HepG2 (cell line): ENCODE measurements around the gene CCDC74A. TPM values are rescaled to one million over a fixed set of nuclear protein-coding genes. Genes with fewer than 3 reads are reported as not detected.

Experiments used
- ATAC-seq: fragments of 200-7000 bp; cut with Tn5 transposase; 3 replicates; pipeline ENCODE4 v1.9.1; 2020; ENCODE audit warnings: mild to moderate bottlenecking, moderate library complexity
- BruUV-seq: library from RNA; stranded (reverse); fragments of 400-500 nt; replicated peaks from 2 replicates; lab custom pipeline; 2021; lab: Mats Ljungman, UMichigan
- CTCF ChIA-PET: fragments of 300-600 bp; formaldehyde crosslinking; extraction: SDS; loops from one replicate; lab custom pipeline; 2021; ENCODE audit warnings: low total read pairs, inconsistent platforms, low intra/inter-chr PET ratio; lab: Yijun Ruan, JAX
- POLR2A ChIA-PET: fragments of 350-600 bp; sonication (Branson Sonifier 250); formaldehyde crosslinking; loops from one replicate; lab custom pipeline; 2020; ENCODE audit warnings: antibody characterized with exemption, inconsistent platforms; lab: Yijun Ruan, JAX
- DNase-seq: peaks from one replicate; pipeline ENCODE4 v3.0.0-alpha.2; 2015; ENCODE audit warnings: low spot score
- FAIRE-seq: peaks from 3 replicates; lab custom pipeline; 2011; peaks lifted over from hg19 to GRCh38; lab: Jason Lieb, UNC
- H2AFZ ChIP-seq: one replicate; pipeline ENCODE4 v1.6.1; 2011; ENCODE audit warnings: low read length, inconsistent platforms
- H3K27ac ChIP-seq: fragments of 300-600 bp; 3 replicates; pipeline ENCODE4 v1.8.0; 2011; ENCODE audit warnings: mixed run types, mild to moderate bottlenecking, mixed read lengths, low read length, inconsistent platforms; ENCODE audit not compliant: insufficient read depth; ENCODE audit errors: extremely low read length
- H3K27me3 ChIP-seq, 2 experiments: fragments of 200-600 bp in 1 of 2; 2 replicates in 1 of 2; 3 replicates in 1 of 2; pipeline versions ENCODE4 v1.6.0 to v1.8.0; 2011; ENCODE audit warnings: low read length in 2 of 2, mild to moderate bottlenecking in 2 of 2, moderate library complexity in 2 of 2, inconsistent platforms in 1 of 2; ENCODE audit not compliant: insufficient read depth in 2 of 2, control insufficient read depth in 1 of 2
- H3K36me3 ChIP-seq, 2 experiments: fragments of 200-600 bp in 1 of 2; replicated peaks in 1 of 2; 2 replicates in 1 of 2; 3 replicates in 1 of 2; pipeline versions ENCODE4 v1.5.1 to v1.8.0; 2011; ENCODE audit warnings: low read length in 2 of 2, inconsistent platforms in 1 of 2; ENCODE audit not compliant: insufficient read depth in 2 of 2, control insufficient read depth in 1 of 2
- H3K4me1 ChIP-seq: 2 replicates; pipeline ENCODE4 v1.5.1; 2012; ENCODE audit warnings: low read length, inconsistent platforms; ENCODE audit not compliant: insufficient read depth
- H3K4me2 ChIP-seq: 2 replicates; pipeline ENCODE4 v1.6.0; 2011; ENCODE audit warnings: low read depth, low read length, inconsistent platforms
- H3K4me3 ChIP-seq, 3 experiments: fragments of 200-600 bp in 1 of 3; sonication (generic), shearing (Covaris generic) in 1 of 3; replicated peaks in 1 of 3; 2 replicates each; pipeline ENCODE4 v1.5.1; 2011 to 2016; ENCODE audit warnings: low read length in 3 of 3, inconsistent platforms in 2 of 3, low read depth in 2 of 3, mild to moderate bottlenecking in 2 of 3, control low read depth in 1 of 3, mixed read lengths in 1 of 3; ENCODE audit not compliant: insufficient read depth in 1 of 3
- H3K79me2 ChIP-seq: one replicate; pipeline ENCODE4 v1.6.1; 2011; ENCODE audit warnings: low read length, inconsistent platforms; ENCODE audit not compliant: insufficient read depth
- H3K9ac ChIP-seq: 2 replicates; pipeline ENCODE4 v1.6.0; 2011; ENCODE audit warnings: mild to moderate bottlenecking, low read depth, low read length, inconsistent platforms; ENCODE audit not compliant: insufficient read depth
- H3K9me3 ChIP-seq: 2 replicates; pipeline ENCODE4 v1.5.1; 2012; ENCODE audit warnings: mild to moderate bottlenecking, low read length
- H4K20me1 ChIP-seq: 2 replicates; pipeline ENCODE4 v1.6.0; 2011; ENCODE audit warnings: inconsistent platforms, mild to moderate bottlenecking, low read length, moderate library complexity; ENCODE audit not compliant: insufficient read depth
- ATF7 ChIP-seq, 2 experiments: fragments of 450-650 bp in 1 of 2; sonication (generic) in 1 of 2; formaldehyde crosslinking in 1 of 2; IDR thresholded peaks; 2 replicates each; pipeline versions ENCODE4 v1.4.0 to v1.6.1; 2016 to 2020; ENCODE audit warnings: antibody characterized with exemption in 1 of 2, mild to moderate bottlenecking in 1 of 2, missing genetic modification reagents in 1 of 2
- CREB1 ChIP-seq, 2 experiments: fragments of 450-650 bp in 1 of 2; IDR thresholded peaks; 2 replicates each; pipeline ENCODE4 v1.6.1; 2016 to 2017; ENCODE audit warnings: control low read depth in 1 of 2, mild to moderate bottlenecking in 1 of 2, missing compliant biosample characterization in 1 of 2, missing genetic modification characterization in 1 of 2
- CTCF ChIP-seq: sonication (generic); formaldehyde crosslinking; IDR thresholded peaks from 2 replicates; pipeline ENCODE4 v1.5.0; 2020; ENCODE audit warnings: mild to moderate bottlenecking, missing genetic modification reagents, moderate library complexity
- HNF4G ChIP-seq, 2 experiments: sonication (generic) in 1 of 2; formaldehyde crosslinking in 1 of 2; IDR thresholded peaks; 2 replicates each; pipeline versions ENCODE4 v1.4.0 to v1.6.1; 2011 to 2020; ENCODE audit warnings: borderline replicate concordance in 2 of 2, low read depth in 2 of 2, mild to moderate bottlenecking in 2 of 2, low read length in 1 of 2, missing genetic modification reagents in 1 of 2, moderate library complexity in 1 of 2
- WGBS: methylation state at CpG from one replicate; pipeline ENCODE4 v1.1.6; 2017; ENCODE audit warnings: low lambda C conversion rate; 5-methylcytosine and 5-hydroxymethylcytosine counted together
- in situ Hi-C: cut with HindIII; loops from 2 replicates; pipeline ENCODE4 v1.10.0; 2017; ENCODE audit warnings: low pct_unique_long_range_greater_than_20kb; ENCODE audit not compliant: extremely low pct_ligation_motif_present
- intact Hi-C: fragments of 100-400 bp; cut with micrococcal nuclease; formaldehyde crosslinking; loops from one replicate; pipeline ENCODE4 v1.10.0; 2022; ENCODE audit not compliant: unreplicated experiment
- microRNA-seq: library from miRNA; unstranded; fragments of <30 nt; microRNA quantifications from one replicate; pipeline ENCODE4, GENCODE V29; 2020
- polyA plus RNA-seq, 8 experiments: library from polyadenylated mRNA; depleted of rRNA in 3 of 8; stranded (reverse) in 7 of 8; unstranded in 1 of 8; fragments of >200 nt; fragmentation: Illumina TruSeq in 4 of 8; extraction: Trizol in 4 of 8; gene quantifications; 2 replicates each; pipeline versions ENCODE4 v1.2.1 to v1.2.3, GENCODE V29; 2011 to 2016; ENCODE audit warnings: low read depth in 4 of 8, missing spikeins in 1 of 8, mixed read lengths in 1 of 8; ENCODE audit not compliant: insufficient read depth in 1 of 8
- total RNA-seq, 5 experiments: library from RNA; depleted of rRNA; stranded (reverse); fragments of >200 nt; fragmentation: Illumina TruSeq; extraction: Trizol; gene quantifications; 2 replicates each; pipeline ENCODE4 v1.2.3, GENCODE V29; 2016; ENCODE audit warnings: low read depth in 1 of 5
- TF ChIP-seq, protein P1 (sequence below): IDR thresholded peaks from 2 replicates; pipeline ENCODE4 v1.4.0; 2020; ENCODE audit warnings: mild to moderate bottlenecking, missing genetic modification reagents

The CCDC74A gene
- total and polyA plus RNA-seq, 2 of the 13 experiments (the other 11 are each of a cell fraction or from before 2014, with no cell fraction given): 0.15 to 0.17 TPM

DNA sequence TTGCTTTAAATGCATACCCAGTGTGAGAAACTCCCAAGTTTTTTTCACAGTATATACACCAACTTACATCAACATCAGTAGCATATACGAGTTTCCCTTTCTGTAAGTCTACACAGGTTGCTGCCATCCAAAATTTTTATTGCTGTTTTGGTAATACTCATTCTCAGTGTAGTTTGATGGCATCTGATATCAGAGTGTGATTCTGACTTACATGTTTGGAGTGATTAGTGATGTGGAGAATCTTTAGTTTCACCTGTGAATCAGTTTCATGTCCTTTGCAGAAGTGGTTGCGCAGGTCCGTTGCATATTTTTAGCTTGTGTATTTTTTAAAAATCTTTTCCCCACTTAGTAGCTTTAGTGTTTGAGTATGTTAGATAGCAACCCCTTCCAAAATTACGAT lies 50.1 kb downstream of the CCDC74A start (continued):
- TF ChIP-seq HNF4G (IDR thresholded peaks at IDR 0.05; ENCODE audit: borderline replicate concordance, low read depth, low read length) (no peak), HNF4G (CRISPR knock-in tag; IDR thresholded peaks at IDR 0.05; ENCODE audit: borderline replicate concordance, low read depth) (no peak)

GRCh38 chr2:131580187-131580586 lies 52.5 kb downstream of the CCDC74A start:
- FAIRE-seq: no peak
- BruUV-seq: no TSS peak
- CTCF ChIA-PET: no interaction called here
- TF ChIP-seq CREB1 (IDR thresholded peaks at IDR 0.05) (peak; percentile 77), CREB1 (CRISPR knock-in tag; IDR thresholded peaks at IDR 0.05) (no peak), ATF7 (IDR thresholded peaks at IDR 0.05) (no peak), ATF7 (CRISPR knock-in tag; IDR thresholded peaks at IDR 0.05) (no peak), CTCF (CRISPR knock-in tag) (no peak)
- TF ChIP-seq, protein P1, sequence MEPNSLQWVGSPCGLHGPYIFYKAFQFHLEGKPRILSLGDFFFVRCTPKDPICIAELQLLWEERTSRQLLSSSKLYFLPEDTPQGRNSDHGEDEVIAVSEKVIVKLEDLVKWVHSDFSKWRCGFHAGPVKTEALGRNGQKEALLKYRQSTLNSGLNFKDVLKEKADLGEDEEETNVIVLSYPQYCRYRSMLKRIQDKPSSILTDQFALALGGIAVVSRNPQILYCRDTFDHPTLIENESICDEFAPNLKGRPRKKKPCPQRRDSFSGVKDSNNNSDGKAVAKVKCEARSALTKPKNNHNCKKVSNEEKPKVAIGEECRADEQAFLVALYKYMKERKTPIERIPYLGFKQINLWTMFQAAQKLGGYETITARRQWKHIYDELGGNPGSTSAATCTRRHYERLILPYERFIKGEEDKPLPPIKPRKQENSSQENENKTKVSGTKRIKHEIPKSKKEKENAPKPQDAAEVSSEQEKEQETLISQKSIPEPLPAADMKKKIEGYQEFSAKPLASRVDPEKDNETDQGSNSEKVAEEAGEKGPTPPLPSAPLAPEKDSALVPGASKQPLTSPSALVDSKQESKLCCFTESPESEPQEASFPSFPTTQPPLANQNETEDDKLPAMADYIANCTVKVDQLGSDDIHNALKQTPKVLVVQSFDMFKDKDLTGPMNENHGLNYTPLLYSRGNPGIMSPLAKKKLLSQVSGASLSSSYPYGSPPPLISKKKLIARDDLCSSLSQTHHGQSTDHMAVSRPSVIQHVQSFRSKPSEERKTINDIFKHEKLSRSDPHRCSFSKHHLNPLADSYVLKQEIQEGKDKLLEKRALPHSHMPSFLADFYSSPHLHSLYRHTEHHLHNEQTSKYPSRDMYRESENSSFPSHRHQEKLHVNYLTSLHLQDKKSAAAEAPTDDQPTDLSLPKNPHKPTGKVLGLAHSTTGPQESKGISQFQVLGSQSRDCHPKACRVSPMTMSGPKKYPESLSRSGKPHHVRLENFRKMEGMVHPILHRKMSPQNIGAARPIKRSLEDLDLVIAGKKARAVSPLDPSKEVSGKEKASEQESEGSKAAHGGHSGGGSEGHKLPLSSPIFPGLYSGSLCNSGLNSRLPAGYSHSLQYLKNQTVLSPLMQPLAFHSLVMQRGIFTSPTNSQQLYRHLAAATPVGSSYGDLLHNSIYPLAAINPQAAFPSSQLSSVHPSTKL (CRISPR knock-in tag): no peak
- H2AFZ ChIP-seq: no peak overlapping the region
- H3K4me1 ChIP-seq: no peaks in the 10 kb centered on the region
- POLR2A ChIA-PET: no interaction called here
- peak; percentile 43; the same call in 1 of the 3 replicates for ATAC-seq
- peaks cover 0 to 28% of the 10 kb centered on the region in 2 experiments; a peak in 3 of 5 replicates for H3K27me3 ChIP-seq
- no peak overlapping the region for H3K27ac ChIP-seq
- H3K9ac ChIP-seq: no peak overlapping the region
- intact Hi-C loops: no loop called here
- H3K9me3 ChIP-seq: no peaks in the 10 kb centered on the region
- no peaks in the 10 kb centered on the region for H4K20me1 ChIP-seq
- WGBS: 56% methylated on average over 7 of the region's 7 CpGs
- in situ Hi-C loops: no loop called here
- H3K36me3 ChIP-seq: no peaks in the 10 kb centered on the region
- no peaks in the 10 kb centered on the region for H3K79me2 ChIP-seq
- DNase-seq: no peak
- H3K4me2 ChIP-seq: no peak overlapping the region
- no peak overlapping the region for H3K4me3 ChIP-seq

Small RNAs within 50 kb of the gene (microRNA-seq; reads per million reads assigned to microRNA genes)
- not detected for gene MIR4784

Other genes starting within 250 kb of the CCDC74A start
- not detected in 2 replicates for gene RAB6D, start 163.7 kb upstream of the CCDC74A start, total RNA-seq (2016; rRNA removed; fragmentation: Illumina TruSeq; extraction: Trizol)
- 0.01 and 0.03 TPM in 2 replicates for gene RAB6D, start 163.7 kb upstream of the CCDC74A start, polyA plus RNA-seq (2011; rRNA removed)
- gene TUBA3D, start 51.8 kb upstream of the CCDC74A start, total RNA-seq (2016; rRNA removed; fragmentation: Illumina TruSeq; extraction: Trizol): not detected in 2 replicates
- not detected in 2 replicates for gene TUBA3D, start 51.8 kb upstream of the CCDC74A start, polyA plus RNA-seq (2011; rRNA removed)
- 291 and 349 TPM in 2 replicates for gene MZT2A, start 35.5 kb upstream of the CCDC74A start, total RNA-seq (2016; rRNA removed; fragmentation: Illumina TruSeq; extraction: Trizol)
- 205 and 221 TPM in 2 replicates for gene MZT2A, start 35.5 kb upstream of the CCDC74A start, polyA plus RNA-seq (2011; rRNA removed)